Renal cortical epithelial cell (primary cell): Measurements from ENCODE around the gene CLP1. TPM values are rescaled to one million over a fixed set of nuclear protein-coding genes. Genes with fewer than 3 reads are reported as not detected.
"Not testable (repeated sequence)": the region's sequence is repeated elsewhere in the genome, so short reads cannot be mapped to it uniquely, and the experiment has no call there.

Experiments used
- DNase-seq: peaks from one replicate; pipeline ENCODE4 v3.0.0-alpha.2; 2011; ENCODE audit warnings: low read depth
- total RNA-seq: library from RNA; depleted of rRNA; stranded (reverse); fragments of >200 nt; gene quantifications from 2 replicates; pipeline ENCODE4 v1.2.3, GENCODE V29; 2014

Gene CLP1
- total RNA-seq, 1 donor from 2014 or later = 20.3 TPM

GRCh38 chr11:57641011-57641807, 16.4 kb upstream of the CLP1 start:
- DNase-seq = peak; percentile 75

- no peak for DNase-seq
These were observed 13.8 kb upstream of the CLP1 start for GRCh38 chr11:57643802-57644201.

- peak; percentile 60 for DNase-seq
These were observed 12.5 kb upstream of the CLP1 start for GRCh38 chr11:57644748-57645688.

- DNase-seq = no peak
These were observed 11.9 kb upstream of the CLP1 start for GRCh38 chr11:57645689-57646085.

- DNase-seq = no peak
These were observed 11.3 kb upstream of the CLP1 start for GRCh38 chr11:57646194-57646798.

- no peak for DNase-seq
These were observed 10.7 kb upstream of the CLP1 start for GRCh38 chr11:57646799-57647303.

- no peak for DNase-seq
These were observed 10.2 kb upstream of the CLP1 start for GRCh38 chr11:57647372-57647771.

GRCh38 chr11:57647960-57648800, 9.4 kb upstream of the CLP1 start:
- DNase-seq = no peak

GRCh38 chr11:57648801-57649735, 8.5 kb upstream of the CLP1 start:
- DNase-seq = no peak

GRCh38 chr11:57649826-57650738, 7.5 kb upstream of the CLP1 start, which contains the start of gene YPEL4:
Gene YPEL4, minus strand, starts transcription at chr11:57649912. Its CDS starts 2,805 bp downstream, at chr11:57647107.
- DNase-seq = peak; percentile 65

GRCh38 chr11:57650739-57651090, 6.8 kb upstream of the CLP1 start:
- DNase-seq = peak; percentile 38

GRCh38 chr11:57651408-57651807, 6.2 kb upstream of the CLP1 start:
- DNase-seq = no peak

GRCh38 chr11:57652230-57652629, 5.3 kb upstream of the CLP1 start:
- not testable (repeated sequence) for DNase-seq

- no peak for DNase-seq
These were observed 4.9 kb upstream of the CLP1 start for GRCh38 chr11:57652662-57653061.

GRCh38 chr11:57653163-57653562, 4.4 kb upstream of the CLP1 start:
- no peak for DNase-seq

- no peak for DNase-seq
These were observed 723 bp upstream of the CLP1 start for GRCh38 chr11:57656885-57657193.

GRCh38 chr11:57658023-57658361, 430 bp downstream of the CLP1 start:
- DNase-seq = no peak

GRCh38 chr11:57659669-57660068, 2.1 kb downstream of the CLP1 start:
- DNase-seq = no peak

- peak; percentile 38 for DNase-seq
These were observed 5.3 kb downstream of the CLP1 start for GRCh38 chr11:57662893-57663292.
